Activated CD4-positive, alpha-beta T cell treated with anti-CD3 and anti-CD28 coated beads, Interleukin-2, amount 10 ng/mL, durations not matched to agents 7 days and 5 days (primary cell): ENCODE results near the gene GEMIN7. TPM values are rescaled to one million over a fixed set of nuclear protein-coding genes. Genes with fewer than 3 reads are reported as not detected.

Source experiments
- CTCF ChIA-PET: fragments of 350-600 bp; sonication (Branson Sonifier 250); formaldehyde crosslinking; loops from one replicate; lab custom pipeline; 2021; ENCODE audit warnings: antibody characterized with exemption; lab: Charles Lee
- POLR2A ChIA-PET: fragments of 350-600 bp; sonication (Branson Sonifier 250); formaldehyde crosslinking; loops from one replicate; lab custom pipeline; 2021; ENCODE audit warnings: antibody characterized with exemption; lab: Charles Lee
- DNase-seq: peaks from one replicate; pipeline ENCODE4 v3.0.0-alpha.2; 2020
- H3K27ac Mint-ChIP-seq: one replicate; pipeline ENCODE4 v1.8.0; 2021; ENCODE audit warnings: mild to moderate bottlenecking, moderate library complexity, mixed read lengths
- H3K27me3 Mint-ChIP-seq: one replicate; pipeline ENCODE4 v1.8.0; 2021; ENCODE audit warnings: mixed read lengths
- H3K36me3 Mint-ChIP-seq: one replicate; pipeline ENCODE4 v1.8.0; 2021; ENCODE audit warnings: low read depth, mixed read lengths
- H3K4me1 Mint-ChIP-seq: one replicate; pipeline ENCODE4 v1.8.0; 2021; ENCODE audit warnings: mixed read lengths
- H3K4me3 Mint-ChIP-seq: one replicate; pipeline ENCODE4 v1.8.0; 2021; ENCODE audit warnings: mild to moderate bottlenecking, moderate library complexity, mixed read lengths
- H3K9me3 Mint-ChIP-seq: one replicate; pipeline ENCODE4 v1.8.0; 2021; ENCODE audit warnings: mixed read lengths
- total RNA-seq, 2 experiments: library from RNA; stranded (reverse); gene quantifications; one replicate each; pipeline ENCODE4 v1.2.3, GENCODE V29; 2021

Gene GEMIN7
- total RNA-seq, 2 experiments from 2014 or later = 27.1 to 30.0 TPM

- ChIA-PET CTCF (interaction anchor here (0.7 kb wide), 1 partner anchor 9 kb away, joined by 3 read pairs; the partner anchor contains the start of gene CLASRP), POLR2A (no interaction called here)
- Mint-ChIP-seq H3K4me3 (peak overlapping the region; percentile 73), H3K27me3 (no peaks in the 10 kb centered on the region), H3K9me3 (no peaks in the 10 kb centered on the region), H3K27ac (peak overlapping the region; percentile 93), H3K4me1 (peaks cover 41% of the 10 kb centered on the region), H3K36me3 (peaks cover 31% of the 10 kb centered on the region)
- no peak for DNase-seq
Observed at GRCh38 chr19:45047188-45047797, 31.8 kb upstream of the GEMIN7 start.

DNA sequence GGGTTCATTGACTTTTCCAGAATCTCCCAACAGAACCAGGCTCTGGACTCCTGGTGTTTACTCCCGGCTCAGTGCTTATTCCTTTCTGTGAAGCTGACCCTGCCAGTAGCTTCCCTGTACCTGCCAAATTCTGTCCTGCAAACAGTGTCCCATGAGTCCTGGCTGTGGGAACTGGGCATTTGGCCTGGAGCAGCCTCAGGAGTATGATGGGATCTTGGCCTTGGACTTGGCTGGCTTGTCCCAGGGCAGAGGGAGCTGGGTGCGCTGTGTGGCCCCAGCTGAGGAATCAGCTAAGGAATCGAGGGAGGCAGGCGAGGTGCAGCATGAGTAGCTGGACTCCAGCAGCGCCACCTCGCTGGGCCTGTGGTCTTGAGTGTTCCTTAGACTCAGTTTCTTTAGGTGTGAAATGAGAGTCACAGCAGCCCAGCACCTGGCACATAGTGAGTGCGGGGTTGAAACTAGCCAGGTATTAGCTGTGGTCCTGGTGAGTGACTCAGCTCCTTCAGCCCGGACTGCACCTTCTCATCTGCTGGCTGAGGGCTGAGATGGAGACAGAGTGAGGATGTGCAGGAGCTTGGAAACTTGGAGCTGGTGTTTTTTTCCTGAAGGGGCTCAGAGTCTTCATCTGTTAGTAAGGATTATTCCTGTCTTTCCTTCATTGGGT, 29.9 kb upstream of the GEMIN7 start:
- ChIA-PET CTCF (interaction anchor here (0.5 to 1.6 kb wide), 5 partner anchors 10 to 94 kb away, joined by 3 to 6 read pairs (median 4); partner anchors contain the start of gene CLASRP), POLR2A (no interaction called here)
- Mint-ChIP-seq H3K27me3 (no peaks in the 10 kb centered on the region), H3K4me3 (no peak overlapping the region), H3K4me1 (peaks cover 37% of the 10 kb centered on the region), H3K36me3 (peaks cover 31% of the 10 kb centered on the region), H3K27ac (peak overlapping the region; percentile 37), H3K9me3 (no peaks in the 10 kb centered on the region)
- DNase-seq = no peak

DNA sequence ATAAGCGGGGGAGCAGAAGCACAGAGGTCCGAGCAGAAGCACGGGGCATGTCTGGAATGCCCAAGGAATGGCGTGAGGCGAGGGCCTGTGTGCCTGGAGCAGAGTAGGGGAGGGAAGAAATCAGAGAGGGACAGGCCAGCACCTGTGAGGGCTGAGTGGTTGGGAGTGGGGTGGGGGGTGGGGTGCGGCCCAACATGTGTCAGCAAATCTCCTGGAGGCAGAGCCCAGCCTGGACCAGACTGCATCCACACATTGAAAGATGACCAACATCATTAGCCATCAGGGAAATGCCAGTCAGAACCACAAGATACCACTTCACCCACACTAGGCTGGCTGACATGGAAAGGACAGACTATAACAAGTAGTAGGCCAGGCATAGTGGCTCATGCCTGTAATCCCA, 29.0 kb upstream of the GEMIN7 start:
- Mint-ChIP-seq H3K36me3 (peaks cover 28% of the 10 kb centered on the region), H3K9me3 (no peaks in the 10 kb centered on the region), H3K27ac (peak overlapping the region; percentile 37), H3K4me1 (peaks cover 33% of the 10 kb centered on the region), H3K4me3 (no peak overlapping the region), H3K27me3 (no peaks in the 10 kb centered on the region)
- ChIA-PET CTCF (interaction anchor here (0.5 to 1.6 kb wide), 3 partner anchors 9 to 93 kb away, joined by 3 to 6 read pairs (median 4); no protein-coding TSS in a partner anchor), POLR2A (no interaction called here)
- DNase-seq = no peak

GRCh38 chr19:45051929-45052579, 27.0 kb upstream of the GEMIN7 start:
- Mint-ChIP-seq H3K9me3 (no peaks in the 10 kb centered on the region), H3K36me3 (peaks cover 20% of the 10 kb centered on the region), H3K4me1 (peaks cover 16% of the 10 kb centered on the region), H3K27me3 (no peaks in the 10 kb centered on the region), H3K27ac (no peak overlapping the region), H3K4me3 (no peak overlapping the region)
- ChIA-PET POLR2A (no interaction called here), CTCF (interaction anchor here (1.6 kb wide), 1 partner anchor 8 kb away, joined by 4 read pairs; no protein-coding TSS in a partner anchor)
- DNase-seq = no peak

DNA sequence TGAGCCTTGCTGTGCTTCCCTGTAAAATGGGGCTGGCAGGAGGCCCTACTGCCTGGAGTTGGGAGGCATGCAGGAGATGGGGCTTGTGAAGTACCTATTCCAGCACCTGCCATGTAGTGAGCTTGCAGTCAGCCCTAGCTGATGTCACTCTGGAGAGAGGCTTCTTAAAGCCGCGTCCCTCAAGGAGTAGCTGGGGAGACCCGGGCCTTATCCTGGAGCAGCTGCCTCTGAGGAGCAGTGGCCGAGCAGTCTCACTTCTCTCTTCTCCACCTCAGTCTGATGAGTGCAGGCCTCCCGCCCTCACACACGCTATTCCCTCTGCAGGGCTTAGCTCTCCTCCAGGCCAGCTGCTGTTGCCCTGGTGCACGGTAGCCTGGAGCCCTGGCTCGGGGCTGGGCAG, 22.2 kb upstream of the GEMIN7 start:
- Mint-ChIP-seq H3K27me3 (no peaks in the 10 kb centered on the region), H3K27ac (no peak overlapping the region), H3K9me3 (no peaks in the 10 kb centered on the region), H3K4me3 (no peak overlapping the region), H3K36me3 (peaks cover 35% of the 10 kb centered on the region), H3K4me1 (peaks cover 2% of the 10 kb centered on the region)
- ChIA-PET CTCF (interaction anchor here (1.0 kb wide), 1 partner anchor 28 kb away, joined by 4 read pairs; no protein-coding TSS in a partner anchor), POLR2A (no interaction called here)
- DNase-seq = no peak

DNA sequence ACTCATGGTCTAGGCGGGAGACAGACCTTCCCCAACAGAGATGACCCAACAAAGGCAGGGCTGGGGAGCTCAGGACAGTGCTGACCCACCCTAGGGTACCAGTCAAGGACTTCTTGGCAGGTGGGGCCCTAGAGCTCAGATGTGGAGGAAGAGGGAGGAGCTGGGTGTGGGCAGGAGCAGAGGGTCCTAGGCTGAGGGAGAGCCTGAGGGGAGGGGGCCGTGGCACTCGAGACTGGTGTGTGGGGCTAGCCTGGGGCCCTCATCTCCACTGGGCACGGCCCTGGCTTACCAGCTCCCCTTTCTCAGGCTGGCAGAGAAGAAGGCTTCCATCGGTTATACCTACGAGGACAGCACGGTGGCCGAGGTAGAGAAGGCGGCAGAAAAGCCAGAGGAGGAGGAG, 21.6 kb upstream of the GEMIN7 start:
- peaks cover 2% of the 10 kb centered on the region for H3K4me1 Mint-ChIP-seq
- peak overlapping the region; percentile 54 for H3K27ac Mint-ChIP-seq
- H3K27me3 Mint-ChIP-seq = no peaks in the 10 kb centered on the region
- H3K36me3 Mint-ChIP-seq = peaks cover 32% of the 10 kb centered on the region
- no peak for DNase-seq
- CTCF ChIA-PET = interaction anchor here (1.0 kb wide), 1 partner anchor 28 kb away, joined by 4 read pairs; no protein-coding TSS in a partner anchor
- H3K9me3 Mint-ChIP-seq = no peaks in the 10 kb centered on the region
- POLR2A ChIA-PET = no interaction called here
- H3K4me3 Mint-ChIP-seq = no peak overlapping the region

DNA sequence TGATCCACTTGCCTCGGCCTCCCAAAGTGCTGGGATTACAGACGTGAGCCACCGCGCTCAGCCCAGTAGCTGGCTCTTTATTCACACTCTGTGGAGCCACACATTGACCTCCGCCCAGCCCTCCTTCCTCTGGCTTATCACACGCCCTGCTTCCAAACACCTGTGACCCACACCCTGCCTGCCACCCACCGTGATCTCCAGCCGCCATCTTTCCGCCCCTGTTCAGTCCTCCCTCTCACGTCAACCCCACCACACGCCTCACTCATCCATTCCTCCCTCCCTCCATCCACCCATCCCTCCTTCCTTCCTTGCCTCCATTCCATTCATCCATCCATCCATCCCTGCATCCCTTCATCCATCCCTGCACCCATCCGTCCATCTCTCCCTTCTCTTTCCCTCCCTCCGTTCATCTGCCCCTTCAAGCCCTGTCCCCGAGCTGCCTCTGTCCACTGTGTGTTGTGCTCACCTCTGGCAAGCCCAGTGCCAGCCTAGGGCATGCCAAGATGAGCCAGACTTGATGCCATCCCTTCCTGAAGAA, 20.4 kb upstream of the GEMIN7 start:
- Mint-ChIP-seq H3K27me3 (no peaks in the 10 kb centered on the region), H3K36me3 (peaks cover 34% of the 10 kb centered on the region), H3K4me1 (peaks cover 2% of the 10 kb centered on the region), H3K27ac (no peak overlapping the region), H3K9me3 (no peaks in the 10 kb centered on the region), H3K4me3 (no peak overlapping the region)
- DNase-seq = no peak
- CTCF ChIA-PET = interaction anchor here (1.0 to 2.1 kb wide), 12 partner anchors 10 to 72 kb away, joined by 3 to 19 read pairs (median 5); partner anchors contain the start of genes CLASRP and PPP1R37
- POLR2A ChIA-PET = no interaction called here

DNA sequence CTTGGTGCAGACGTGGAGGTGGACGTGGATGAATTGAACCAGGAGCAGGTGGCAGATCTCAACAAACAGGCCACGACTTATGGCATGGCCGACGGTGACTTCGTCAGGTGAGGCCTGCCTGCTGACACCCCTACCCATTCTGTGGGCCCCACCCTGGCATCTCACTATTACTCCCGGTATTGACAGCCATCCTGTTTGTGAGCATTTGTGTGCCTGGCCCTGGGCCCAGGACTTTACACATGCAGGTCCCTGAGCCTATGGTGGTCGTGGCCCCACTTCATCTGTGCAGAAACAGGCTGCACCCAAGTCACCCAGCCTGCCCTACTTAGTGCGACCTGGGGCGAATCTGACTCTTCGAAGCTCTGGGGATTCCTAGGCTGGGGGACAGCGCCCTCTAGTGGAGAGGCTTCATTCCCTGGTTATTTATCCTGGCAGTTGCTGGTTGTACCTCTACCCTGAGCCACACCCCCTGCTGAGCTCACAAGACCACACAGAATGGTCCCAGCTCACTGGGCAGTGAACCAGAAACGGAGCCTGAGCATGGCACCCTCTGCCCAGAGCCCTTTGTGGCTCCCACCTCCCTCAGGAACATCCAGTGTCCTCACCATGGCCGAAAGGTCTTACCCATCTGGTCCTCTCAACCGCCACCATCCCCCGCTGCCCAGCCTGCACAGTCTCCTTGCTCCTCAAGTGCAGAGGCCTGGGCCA, 19.6 kb upstream of the GEMIN7 start:
- DNase-seq = peak; percentile 90
- Mint-ChIP-seq H3K4me1 (peaks cover 2% of the 10 kb centered on the region), H3K27ac (no peak overlapping the region), H3K27me3 (no peaks in the 10 kb centered on the region), H3K36me3 (peaks cover 31% of the 10 kb centered on the region), H3K4me3 (no peak overlapping the region), H3K9me3 (no peaks in the 10 kb centered on the region)
- ChIA-PET POLR2A (interaction anchor here (0.5 kb wide), 1 partner anchor 172 kb away, joined by 3 read pairs; no protein-coding TSS in a partner anchor), CTCF (interaction anchor here (0.7 to 2.1 kb wide), 16 partner anchors 8 to 150 kb away, joined by 3 to 19 read pairs (median 5); partner anchors contain the start of genes CLASRP, PPP1R37 and ZNF296)

- H3K36me3 Mint-ChIP-seq = peaks cover 31% of the 10 kb centered on the region
- H3K4me3 Mint-ChIP-seq = no peak overlapping the region
- POLR2A ChIA-PET = no interaction called here
- DNase-seq = no peak
- CTCF ChIA-PET = interaction anchor here (0.7 to 1.8 kb wide), 4 partner anchors 13 to 231 kb away, joined by 3 to 7 read pairs (median 4); no protein-coding TSS in a partner anchor
- H3K4me1 Mint-ChIP-seq = peaks cover 2% of the 10 kb centered on the region
- no peaks in the 10 kb centered on the region for H3K9me3 Mint-ChIP-seq
- H3K27ac Mint-ChIP-seq = no peak overlapping the region
- no peaks in the 10 kb centered on the region for H3K27me3 Mint-ChIP-seq
Observed at GRCh38 chr19:45061965-45062364, 17.1 kb upstream of the GEMIN7 start.

DNA sequence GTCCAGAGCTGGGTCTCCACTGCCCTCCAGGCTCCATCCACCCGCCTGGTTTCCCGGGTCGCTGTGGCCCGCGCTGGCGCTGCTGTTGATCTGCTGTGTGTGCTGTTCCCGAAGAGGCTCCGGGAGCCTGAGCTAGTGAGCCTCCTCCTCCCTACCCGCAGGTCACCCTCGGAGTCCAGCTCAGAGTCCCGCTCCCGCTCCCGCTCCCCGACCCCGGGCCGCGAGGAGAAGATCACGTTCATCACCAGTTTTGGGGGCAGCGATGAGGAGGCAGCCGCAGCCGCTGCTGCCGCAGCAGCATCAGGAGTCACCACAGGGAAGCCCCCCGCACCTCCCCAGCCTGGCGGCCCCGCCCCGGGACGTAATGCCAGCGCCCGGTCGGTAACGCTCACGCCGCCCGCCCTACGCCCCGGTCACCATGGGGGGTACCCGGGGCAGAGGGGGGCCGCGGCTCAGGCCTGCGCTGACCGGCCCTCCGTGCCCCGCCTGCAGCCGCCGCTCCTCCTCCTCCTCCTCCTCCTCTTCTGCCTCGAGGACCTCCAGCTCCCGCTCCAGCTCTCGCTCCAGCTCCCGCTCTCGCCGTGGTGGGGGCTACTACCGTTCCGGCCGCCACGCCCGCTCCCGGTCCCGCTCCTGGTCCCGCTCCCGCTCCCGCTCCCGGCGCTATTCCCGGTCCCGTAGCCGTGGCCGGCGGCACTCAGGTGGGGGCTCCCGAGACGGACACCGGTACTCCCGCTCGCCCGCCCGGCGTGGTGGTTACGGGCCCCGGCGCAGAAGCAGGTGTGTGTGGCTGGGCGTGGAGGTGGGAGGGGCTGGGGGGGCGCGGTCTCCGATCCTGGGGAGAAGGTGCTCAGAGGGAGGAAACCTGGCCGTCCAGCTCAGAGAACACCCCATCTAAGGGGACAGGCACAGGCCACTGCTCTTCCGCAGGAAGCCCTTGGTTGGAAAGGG, 14.9 kb upstream of the GEMIN7 start:
- DNase-seq = no peak
- H3K27ac Mint-ChIP-seq = no peak overlapping the region
- no peaks in the 10 kb centered on the region for H3K27me3 Mint-ChIP-seq
- POLR2A ChIA-PET = no interaction called here
- H3K4me1 Mint-ChIP-seq = peaks cover 2% of the 10 kb centered on the region
- no peaks in the 10 kb centered on the region for H3K9me3 Mint-ChIP-seq
- CTCF ChIA-PET = interaction anchor here (0.6 to 2.0 kb wide), 6 partner anchors 10 to 1876 kb away, joined by 3 to 4 read pairs (median 3); partner anchors contain the start of gene CLASRP
- H3K4me3 Mint-ChIP-seq = no peak overlapping the region
- peaks cover 25% of the 10 kb centered on the region for H3K36me3 Mint-ChIP-seq
